ENCODE results near the gene ZNF451. TPM values are rescaled to one million over a fixed set of nuclear protein-coding genes. Genes with fewer than 3 reads are reported as not detected.

ZNF451 gene
- total and polyA plus RNA-seq, 2 donors (not counting 3 experiments of a cell fraction or from before 2014, with no cell fraction given) = 9.9 to 64.4 TPM

DNA sequence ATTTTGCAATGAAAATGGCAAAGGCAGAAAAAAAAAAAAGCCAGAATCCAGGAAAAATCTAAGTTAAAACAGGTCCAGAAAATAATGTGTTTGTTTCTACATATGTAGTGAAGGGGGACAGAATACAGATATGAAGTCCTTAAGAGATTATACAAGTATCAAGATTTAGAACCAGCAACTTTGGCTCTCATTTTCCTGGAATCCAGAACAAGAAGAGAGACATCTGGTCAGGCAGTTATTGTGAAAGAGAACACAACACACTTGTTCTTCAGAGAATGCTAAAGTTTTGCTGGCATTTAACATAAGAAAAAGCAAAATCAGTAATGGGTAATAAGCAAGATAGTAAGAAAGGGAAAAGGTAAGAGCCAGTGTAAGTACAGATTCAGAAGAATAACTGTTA is 103.2 kb downstream of the ZNF451 start:
- dilution Hi-C loops (cut with MboI; ENCODE audit: extremely low pct_ligation_motif_present, low sequenced_read_pairs) = no loop called here
- no peak overlapping the region for H3K27ac ChIP-seq (ENCODE audit: insufficient read depth, low read depth, low read length)
- FAIRE-seq = no peak

More for the DNA sequence above, 103.2 kb downstream of the ZNF451 start:
- ChIA-PET POLR2A (no interaction called here), CTCF (no interaction called here)
- H3K36me3 ChIP-seq (ENCODE audit: control insufficient read depth in 2 of 2, extremely low read depth in 1 of 2, insufficient read depth in 2 of 2, low read length in 2 of 2) = peaks cover 0 to 7% of the 10 kb centered on the region in 2 experiments
- H3K4me3 ChIP-seq (replicated peaks in 1 of 3; ENCODE audit: insufficient read depth in 1 of 3, low read depth in 1 of 3, low read length in 3 of 3) = no peak overlapping the region
- H3K9me1 ChIP-seq (replicated peaks; ENCODE audit: control insufficient read depth, extremely low read depth, insufficient read depth, low read length) = no peaks in the 10 kb centered on the region
- BruUV-seq (replicated peaks) = no TSS peak
- no peaks in the 10 kb centered on the region for H3K27me3 ChIP-seq (ENCODE audit: control insufficient read depth in 2 of 2, insufficient read depth in 2 of 2, low read length in 2 of 2)
- DNase-seq (ENCODE audit: low read depth, low spot score) = no peak
- peaks cover 2% of the 10 kb centered on the region for H3K79me2 ChIP-seq (ENCODE audit: control insufficient read depth, insufficient read depth, low read length)
- H3K9me3 ChIP-seq (replicated peaks; ENCODE audit: control insufficient read depth, insufficient read depth, low read length) = no peaks in the 10 kb centered on the region
- no peaks in the 10 kb centered on the region for H3K4me1 ChIP-seq (ENCODE audit: control insufficient read depth, extremely low read depth, insufficient read depth, low read length)
- H2AFZ ChIP-seq (ENCODE audit: low read depth, low read length) = no peak overlapping the region
- TF ChIP-seq EZH2 (IDR thresholded peaks at IDR 0.05; ENCODE audit: borderline replicate concordance, low read depth, low read length, severe bottlenecking) (no peak), JUN (IDR thresholded peaks at IDR 0.05; ENCODE audit: borderline replicate concordance, insufficient read depth, insufficient read length, low read depth) (no peak), GATA2 (IDR thresholded peaks at IDR 0.05; ENCODE audit: insufficient read depth, insufficient read length, low read depth, low read length) (no peak), POLR2A (IDR thresholded peaks at IDR 0.05; ENCODE audit: low read depth, low read length) (no peak), MYC (IDR thresholded peaks at IDR 0.05; ENCODE audit: low read depth, low read length) (no peak)
- TF ChIP-seq, protein P1, sequence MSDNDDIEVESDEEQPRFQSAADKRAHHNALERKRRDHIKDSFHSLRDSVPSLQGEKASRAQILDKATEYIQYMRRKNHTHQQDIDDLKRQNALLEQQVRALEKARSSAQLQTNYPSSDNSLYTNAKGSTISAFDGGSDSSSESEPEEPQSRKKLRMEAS (IDR thresholded peaks at IDR 0.05; ENCODE audit: insufficient read depth, insufficient read length) = no peak
- TF ChIP-seq, protein P2, sequence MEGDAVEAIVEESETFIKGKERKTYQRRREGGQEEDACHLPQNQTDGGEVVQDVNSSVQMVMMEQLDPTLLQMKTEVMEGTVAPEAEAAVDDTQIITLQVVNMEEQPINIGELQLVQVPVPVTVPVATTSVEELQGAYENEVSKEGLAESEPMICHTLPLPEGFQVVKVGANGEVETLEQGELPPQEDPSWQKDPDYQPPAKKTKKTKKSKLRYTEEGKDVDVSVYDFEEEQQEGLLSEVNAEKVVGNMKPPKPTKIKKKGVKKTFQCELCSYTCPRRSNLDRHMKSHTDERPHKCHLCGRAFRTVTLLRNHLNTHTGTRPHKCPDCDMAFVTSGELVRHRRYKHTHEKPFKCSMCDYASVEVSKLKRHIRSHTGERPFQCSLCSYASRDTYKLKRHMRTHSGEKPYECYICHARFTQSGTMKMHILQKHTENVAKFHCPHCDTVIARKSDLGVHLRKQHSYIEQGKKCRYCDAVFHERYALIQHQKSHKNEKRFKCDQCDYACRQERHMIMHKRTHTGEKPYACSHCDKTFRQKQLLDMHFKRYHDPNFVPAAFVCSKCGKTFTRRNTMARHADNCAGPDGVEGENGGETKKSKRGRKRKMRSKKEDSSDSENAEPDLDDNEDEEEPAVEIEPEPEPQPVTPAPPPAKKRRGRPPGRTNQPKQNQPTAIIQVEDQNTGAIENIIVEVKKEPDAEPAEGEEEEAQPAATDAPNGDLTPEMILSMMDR (IDR thresholded peaks at IDR 0.05; ENCODE audit: extremely low read depth in 1 of 2, insufficient read depth in 1 of 2, low read depth in 1 of 2, low read length in 2 of 2) = no peak
- H3K4me2 ChIP-seq (ENCODE audit: insufficient read depth, low read length) = no peak overlapping the region
- intact Hi-C loops (cut with micrococcal nuclease) = no loop called here
- no peak overlapping the region for H3K9ac ChIP-seq (replicated peaks; ENCODE audit: extremely low read depth, insufficient read depth, low read length)
- no peaks in the 10 kb centered on the region for H4K20me1 ChIP-seq (replicated peaks; ENCODE audit: control insufficient read depth, extremely low read depth, insufficient read depth, low read length)
